ENCODE results near the gene WRAP73.
A peak's percentile ranks its signal among the peaks of the same experiment; 100 is the strongest.

The WRAP73 gene

DNA sequence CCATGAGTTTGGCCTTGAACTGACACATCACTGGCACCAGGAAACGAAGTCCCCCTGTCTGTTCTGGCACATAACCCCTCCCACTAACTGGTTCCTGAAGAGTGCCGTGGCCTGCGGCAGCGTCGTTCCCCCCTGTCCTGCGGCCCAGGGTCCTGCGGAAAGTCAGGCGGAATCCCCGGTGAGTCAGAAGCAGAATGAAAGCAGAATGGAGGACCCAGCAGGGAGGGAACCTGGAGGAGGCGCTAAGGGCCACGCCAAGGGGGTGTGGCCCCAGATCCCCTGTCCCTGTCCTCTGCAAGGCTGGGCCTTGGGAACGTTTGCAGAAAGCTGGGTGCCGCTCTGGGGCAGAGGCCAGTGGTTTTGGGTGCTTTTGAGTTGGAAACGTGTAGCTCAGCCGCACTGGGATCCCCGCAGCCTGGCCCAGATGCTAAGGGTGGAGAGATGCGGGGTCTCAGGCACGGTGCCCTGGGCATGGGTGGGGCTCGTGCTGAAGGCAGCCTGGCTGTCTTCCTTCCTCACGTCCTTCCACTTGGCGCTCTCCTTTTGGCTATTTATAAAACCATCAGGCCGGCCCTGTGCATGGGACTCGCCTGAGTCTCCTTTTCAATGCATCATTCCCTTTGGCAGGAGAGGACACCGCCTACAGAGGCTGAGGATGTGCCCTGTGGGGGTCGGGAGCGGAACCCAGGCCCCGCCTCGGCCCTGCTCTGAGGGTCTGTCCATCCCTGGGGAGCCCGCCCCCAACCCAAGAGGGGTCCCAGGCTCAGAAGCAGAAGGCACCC is 38.6 kb upstream of the WRAP73 start:
- no peak for ATAC-seq
- no peaks in the 10 kb centered on the region for H3K4me1 Mint-ChIP-seq
- H3K27ac Mint-ChIP-seq, result no peak overlapping the region
- H3K9me3 Mint-ChIP-seq, result no peaks in the 10 kb centered on the region
- no peaks in the 10 kb centered on the region for H3K36me3 Mint-ChIP-seq (ENCODE audit: low read depth)
- peak; percentile 10 for DNase-seq
- H3K27me3 Mint-ChIP-seq, result peaks cover 4% of the 10 kb centered on the region
- no peak overlapping the region for H3K4me3 Mint-ChIP-seq

GRCh38 chr1:3687504-3687903 is 37.6 kb upstream of the WRAP73 start:
- no peaks in the 10 kb centered on the region for H3K36me3 Mint-ChIP-seq (ENCODE audit: low read depth)
- no peak for ATAC-seq
- peaks cover 4% of the 10 kb centered on the region for H3K27me3 Mint-ChIP-seq
- H3K4me3 Mint-ChIP-seq, result no peak overlapping the region
- no peaks in the 10 kb centered on the region for H3K9me3 Mint-ChIP-seq
- no peak for DNase-seq
- H3K27ac Mint-ChIP-seq, result no peak overlapping the region
- no peaks in the 10 kb centered on the region for H3K4me1 Mint-ChIP-seq

GRCh38 chr1:3685906-3686305 is 36.0 kb upstream of the WRAP73 start:
- ATAC-seq (no peak), DNase-seq (no peak)
- Mint-ChIP-seq H3K27ac (no peak overlapping the region), H3K4me1 (no peaks in the 10 kb centered on the region), H3K9me3 (no peaks in the 10 kb centered on the region), H3K36me3 (ENCODE audit: low read depth) (no peaks in the 10 kb centered on the region), H3K4me3 (no peak overlapping the region), H3K27me3 (peaks cover 4% of the 10 kb centered on the region)

GRCh38 chr1:3685222-3685621 is 35.3 kb upstream of the WRAP73 start:
- no peaks in the 10 kb centered on the region for H3K4me1 Mint-ChIP-seq
- H3K4me3 Mint-ChIP-seq, result no peak overlapping the region
- ATAC-seq (no peak), DNase-seq (no peak)
- H3K27me3 Mint-ChIP-seq, result peaks cover 4% of the 10 kb centered on the region
- no peaks in the 10 kb centered on the region for H3K9me3 Mint-ChIP-seq
- H3K36me3 Mint-ChIP-seq (ENCODE audit: low read depth), result no peaks in the 10 kb centered on the region
- no peak overlapping the region for H3K27ac Mint-ChIP-seq

- no peak for DNase-seq
- Mint-ChIP-seq H3K36me3 (ENCODE audit: low read depth) (no peaks in the 10 kb centered on the region), H3K27ac (no peak overlapping the region), H3K9me3 (no peaks in the 10 kb centered on the region), H3K4me1 (peaks cover 4% of the 10 kb centered on the region), H3K27me3 (peaks cover 14% of the 10 kb centered on the region), H3K4me3 (no peak overlapping the region)
- no peak for ATAC-seq
Measured at GRCh38 chr1:3683992-3684391, 34.1 kb upstream of the WRAP73 start.

DNA sequence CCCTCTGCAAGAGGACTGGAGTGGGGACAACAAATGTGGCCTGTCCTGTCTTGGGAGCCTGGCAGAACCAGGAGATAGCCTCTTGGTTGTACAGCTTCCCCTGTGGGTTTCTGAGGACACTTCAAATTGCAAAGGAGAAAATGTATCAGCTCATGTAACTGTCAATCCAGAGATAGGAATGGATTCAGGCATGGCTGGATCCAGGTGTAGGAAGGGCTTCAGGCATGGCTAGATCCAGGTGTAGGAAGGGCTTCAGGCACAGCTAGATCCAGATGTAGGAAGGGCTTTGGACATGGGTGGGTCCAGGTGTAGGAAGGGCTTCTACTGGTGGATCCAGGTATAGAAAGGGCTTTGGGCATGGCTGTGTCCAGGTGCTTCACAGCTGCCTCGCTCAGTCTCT is 33.3 kb upstream of the WRAP73 start:
- Mint-ChIP-seq H3K27ac (no peak overlapping the region), H3K4me3 (no peak overlapping the region), H3K4me1 (peaks cover 4% of the 10 kb centered on the region), H3K27me3 (peaks cover 14% of the 10 kb centered on the region), H3K36me3 (ENCODE audit: low read depth) (no peaks in the 10 kb centered on the region), H3K9me3 (no peaks in the 10 kb centered on the region)
- DNase-seq (no peak), ATAC-seq (no peak)

- H3K4me3 Mint-ChIP-seq, result no peak overlapping the region
- no peak overlapping the region for H3K27ac Mint-ChIP-seq
- no peaks in the 10 kb centered on the region for H3K9me3 Mint-ChIP-seq
- ATAC-seq, result no peak
- H3K36me3 Mint-ChIP-seq (ENCODE audit: low read depth), result no peaks in the 10 kb centered on the region
- peaks cover 14% of the 10 kb centered on the region for H3K27me3 Mint-ChIP-seq
- DNase-seq, result no peak
- peaks cover 15% of the 10 kb centered on the region for H3K4me1 Mint-ChIP-seq
Measured at GRCh38 chr1:3681898-3682806, 32.2 kb upstream of the WRAP73 start.

DNA sequence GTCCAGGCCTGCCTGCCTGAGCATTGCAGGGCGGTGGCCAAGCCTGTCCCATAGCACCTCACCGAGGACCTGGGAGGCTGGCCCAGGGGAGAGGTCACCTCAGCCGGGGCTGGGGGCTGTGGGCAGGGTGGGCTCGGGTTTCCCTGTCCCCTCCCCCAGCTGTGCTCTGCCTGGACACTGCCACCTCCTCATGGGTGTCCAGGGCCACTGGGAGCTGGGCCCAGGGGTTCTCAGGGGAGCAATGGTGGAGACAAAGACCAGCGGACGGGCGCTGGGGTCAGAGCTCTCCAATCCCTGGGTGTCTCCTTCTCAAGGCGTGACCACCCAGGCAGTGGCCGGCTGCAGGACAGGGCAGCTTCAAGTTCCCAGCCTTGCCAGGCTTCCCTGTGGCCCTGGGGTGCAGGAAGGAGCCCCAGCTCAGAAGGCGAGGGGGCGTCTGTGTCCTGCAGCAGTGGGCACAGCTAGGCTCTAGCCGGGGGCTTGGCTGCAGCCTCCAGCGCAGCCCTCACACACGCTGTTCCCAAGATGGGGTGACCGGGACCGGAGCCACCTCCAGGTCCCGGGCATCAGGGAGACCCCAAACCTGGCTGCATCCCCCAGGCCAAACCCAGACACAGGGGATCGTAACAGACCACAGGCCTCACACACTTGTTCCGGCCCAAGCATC is 31.5 kb upstream of the WRAP73 start:
- H3K4me1 Mint-ChIP-seq, result peaks cover 20% of the 10 kb centered on the region

GRCh38 chr1:3680488-3681230 is 30.8 kb upstream of the WRAP73 start:
- H3K4me3 Mint-ChIP-seq, result no peak overlapping the region
- H3K36me3 Mint-ChIP-seq (ENCODE audit: low read depth), result no peaks in the 10 kb centered on the region
- H3K27me3 Mint-ChIP-seq, result peaks cover 14% of the 10 kb centered on the region
- H3K27ac Mint-ChIP-seq, result no peak overlapping the region
- no peaks in the 10 kb centered on the region for H3K9me3 Mint-ChIP-seq
- H3K4me1 Mint-ChIP-seq, result peaks cover 20% of the 10 kb centered on the region
- DNase-seq (no peak), ATAC-seq (no peak)

More for the DNA sequence above, 31.5 kb upstream of the WRAP73 start:
- Mint-ChIP-seq H3K27ac (no peak overlapping the region), H3K36me3 (ENCODE audit: low read depth) (no peaks in the 10 kb centered on the region), H3K4me3 (no peak overlapping the region), H3K27me3 (peaks cover 14% of the 10 kb centered on the region), H3K9me3 (no peaks in the 10 kb centered on the region)
- ATAC-seq (no peak), DNase-seq (no peak)

DNA sequence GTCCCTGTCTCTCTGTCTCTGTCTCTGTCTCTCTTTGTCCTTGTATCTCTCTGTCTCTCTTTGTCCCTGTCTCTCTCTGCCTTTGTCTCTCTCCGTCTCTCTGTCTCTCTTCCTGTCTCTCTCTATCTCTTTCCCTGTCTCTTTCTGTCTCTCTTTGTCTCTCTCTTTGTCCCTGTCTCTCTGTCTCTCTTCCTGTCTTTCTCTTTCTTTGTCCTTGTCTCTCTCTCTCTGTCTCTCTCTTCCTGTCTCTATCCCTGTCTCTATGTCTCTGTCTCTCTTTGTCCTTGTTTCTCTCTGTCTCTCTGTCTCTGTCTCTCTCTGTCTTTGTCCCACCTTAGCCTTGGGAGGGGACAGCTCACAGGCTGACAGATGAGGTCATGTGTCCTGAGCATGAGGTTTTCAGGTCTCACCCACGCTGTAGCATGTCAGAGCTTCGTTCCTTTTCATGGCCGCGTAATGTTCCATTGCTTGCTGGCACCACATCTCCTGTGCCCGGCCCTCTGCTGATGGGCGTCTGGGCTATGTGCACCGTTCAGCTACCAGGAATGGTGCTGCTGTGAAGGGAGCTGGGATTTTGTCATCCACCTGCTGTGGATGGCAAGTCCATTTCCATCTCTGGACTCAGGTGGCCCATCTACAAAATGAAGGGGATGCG is 30.0 kb upstream of the WRAP73 start:
- H3K9me3 Mint-ChIP-seq, result no peaks in the 10 kb centered on the region
- ATAC-seq (no peak), DNase-seq (no peak)
- H3K4me3 Mint-ChIP-seq, result no peak overlapping the region
- no peak overlapping the region for H3K27ac Mint-ChIP-seq
- H3K4me1 Mint-ChIP-seq, result peaks cover 20% of the 10 kb centered on the region
- peaks cover 11% of the 10 kb centered on the region for H3K27me3 Mint-ChIP-seq
- no peaks in the 10 kb centered on the region for H3K36me3 Mint-ChIP-seq (ENCODE audit: low read depth)

- Mint-ChIP-seq H3K36me3 (ENCODE audit: low read depth) (no peaks in the 10 kb centered on the region), H3K27ac (no peak overlapping the region), H3K27me3 (peaks cover 11% of the 10 kb centered on the region), H3K4me1 (peaks cover 20% of the 10 kb centered on the region), H3K4me3 (no peak overlapping the region), H3K9me3 (no peaks in the 10 kb centered on the region)
- DNase-seq, result no peak
- ATAC-seq, result no peak
Measured at GRCh38 chr1:3679098-3679555, 29.2 kb upstream of the WRAP73 start.

- no peak for ATAC-seq
- Mint-ChIP-seq H3K9me3 (no peaks in the 10 kb centered on the region), H3K4me1 (peaks cover 21% of the 10 kb centered on the region), H3K27me3 (peaks cover 10% of the 10 kb centered on the region), H3K27ac (no peak overlapping the region), H3K36me3 (ENCODE audit: low read depth) (no peaks in the 10 kb centered on the region), H3K4me3 (no peak overlapping the region)
- no peak for DNase-seq
Measured at GRCh38 chr1:3678361-3679097, 28.6 kb upstream of the WRAP73 start.

DNA sequence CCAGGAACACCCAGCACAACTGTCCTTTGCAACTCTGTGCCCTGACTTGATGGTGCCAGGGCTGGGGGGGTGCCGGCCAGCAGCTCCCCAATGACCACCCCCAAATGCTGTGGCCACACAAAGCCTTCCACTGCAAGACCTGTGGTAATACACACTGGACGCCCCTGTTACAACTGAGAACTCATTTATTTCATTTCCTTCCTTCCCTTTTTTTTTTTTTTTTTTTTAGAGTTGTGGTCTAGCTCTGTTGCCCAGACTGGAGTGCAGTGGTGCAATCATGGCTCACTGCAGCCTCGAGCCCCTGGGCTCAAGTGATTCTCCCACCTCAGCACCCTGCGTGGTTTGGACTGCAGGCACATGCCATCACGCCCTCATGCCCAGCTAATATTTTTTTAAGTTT is 27.6 kb upstream of the WRAP73 start:
- H3K4me3 Mint-ChIP-seq, result no peak overlapping the region
- H3K27me3 Mint-ChIP-seq, result peaks cover 10% of the 10 kb centered on the region
- no peak overlapping the region for H3K27ac Mint-ChIP-seq
- DNase-seq (no peak), ATAC-seq (no peak)
- H3K4me1 Mint-ChIP-seq, result peaks cover 25% of the 10 kb centered on the region
- no peaks in the 10 kb centered on the region for H3K9me3 Mint-ChIP-seq
- H3K36me3 Mint-ChIP-seq (ENCODE audit: low read depth), result no peaks in the 10 kb centered on the region
